GM10847 (cell line): ENCODE data around the gene VARS2.

Experiments used
- POLR2A ChIP-seq: IDR thresholded peaks from 2 replicates; pipeline ENCODE4 v1.6.1; 2011; ENCODE audit not compliant: insufficient read length; ENCODE audit errors: extremely low read depth

Gene VARS2

GRCh38 chr6:30966154-30966553 lies 52.1 kb downstream of the VARS2 start:
- no peak for TF ChIP-seq POLR2A

DNA sequence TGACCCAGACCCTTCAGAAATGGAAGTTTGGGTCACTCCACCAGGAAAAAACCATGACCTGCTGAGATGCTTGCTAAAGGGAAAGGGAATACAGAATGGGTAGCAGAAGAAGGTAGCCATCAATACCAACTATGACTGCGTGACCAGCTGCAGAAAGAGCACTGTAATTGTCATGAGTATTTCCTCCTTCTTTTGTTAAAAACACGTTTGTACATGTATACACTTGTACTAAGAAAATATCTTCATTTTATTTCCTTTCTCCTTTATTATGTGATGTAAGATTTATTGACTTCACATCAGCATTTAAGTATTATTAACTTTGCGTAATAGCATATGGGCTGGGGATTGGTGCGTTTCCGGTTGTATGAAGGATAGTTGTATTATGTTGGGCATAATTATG lies 56.9 kb downstream of the VARS2 start:
- TF ChIP-seq POLR2A = no peak

DNA sequence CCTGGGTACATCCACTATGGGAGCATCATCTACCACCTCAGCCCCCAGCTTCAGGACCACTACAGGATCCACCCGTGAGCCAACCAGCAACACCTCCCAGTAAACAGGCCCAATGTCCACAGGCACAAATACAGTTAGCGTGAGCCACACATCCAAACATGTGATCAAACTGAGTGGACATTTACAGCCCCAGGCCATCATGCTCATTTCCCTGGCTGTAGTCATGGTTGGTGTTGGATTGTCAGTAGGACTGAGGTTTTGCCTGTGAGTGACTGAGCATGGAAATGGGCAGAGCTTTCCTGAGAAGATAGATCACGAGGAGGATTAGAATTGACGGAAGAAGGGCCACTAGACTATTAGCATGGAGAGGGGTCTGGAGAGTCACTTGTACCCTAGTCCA lies 58.8 kb downstream of the VARS2 start:
- TF ChIP-seq POLR2A = no peak

DNA sequence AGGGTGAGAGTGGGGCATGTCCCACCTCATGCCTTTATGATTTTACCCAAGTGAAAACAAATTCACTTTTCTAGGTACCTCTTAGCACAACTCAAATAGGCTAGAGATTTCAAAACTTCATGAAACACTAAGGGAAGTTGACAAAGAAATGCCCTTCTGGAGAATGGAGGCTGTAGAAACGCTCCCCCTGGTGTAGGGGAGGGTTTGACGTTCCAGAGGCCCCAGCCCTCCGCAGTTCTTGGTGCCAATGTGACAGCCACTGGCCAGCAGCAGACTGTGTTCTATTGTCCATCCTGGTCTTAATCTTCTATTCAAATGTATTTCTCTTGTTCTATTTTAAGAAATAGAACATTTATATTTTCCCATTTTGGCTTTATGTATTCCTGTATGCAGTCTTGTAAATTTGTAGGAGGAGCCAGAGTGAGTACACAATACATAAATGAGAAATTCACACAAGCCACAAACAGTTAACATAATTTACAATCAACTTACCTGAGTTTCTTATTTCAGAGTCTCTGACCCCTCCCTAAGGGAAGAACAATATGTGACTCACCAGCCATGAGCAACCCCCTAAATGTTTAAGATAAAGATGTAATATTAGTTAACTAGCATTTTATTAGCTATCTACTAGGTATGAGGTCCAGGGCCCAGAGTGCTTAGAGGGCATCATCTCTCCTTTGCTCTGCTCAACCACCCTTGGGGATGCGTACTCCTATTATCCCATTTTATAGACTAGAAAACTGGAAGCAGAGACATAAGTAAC lies 60.6 kb downstream of the VARS2 start:
- no peak for TF ChIP-seq POLR2A
